ENCODE measurements around the gene FAM241B. TPM values are rescaled to one million over a fixed set of nuclear protein-coding genes. Genes with fewer than 3 reads are reported as not detected.

The FAM241B gene
- total and polyA plus RNA-seq, 2 of the 4 experiments (the other 2 are of a cell fraction), result 0.18 to 1.4 TPM

DNA sequence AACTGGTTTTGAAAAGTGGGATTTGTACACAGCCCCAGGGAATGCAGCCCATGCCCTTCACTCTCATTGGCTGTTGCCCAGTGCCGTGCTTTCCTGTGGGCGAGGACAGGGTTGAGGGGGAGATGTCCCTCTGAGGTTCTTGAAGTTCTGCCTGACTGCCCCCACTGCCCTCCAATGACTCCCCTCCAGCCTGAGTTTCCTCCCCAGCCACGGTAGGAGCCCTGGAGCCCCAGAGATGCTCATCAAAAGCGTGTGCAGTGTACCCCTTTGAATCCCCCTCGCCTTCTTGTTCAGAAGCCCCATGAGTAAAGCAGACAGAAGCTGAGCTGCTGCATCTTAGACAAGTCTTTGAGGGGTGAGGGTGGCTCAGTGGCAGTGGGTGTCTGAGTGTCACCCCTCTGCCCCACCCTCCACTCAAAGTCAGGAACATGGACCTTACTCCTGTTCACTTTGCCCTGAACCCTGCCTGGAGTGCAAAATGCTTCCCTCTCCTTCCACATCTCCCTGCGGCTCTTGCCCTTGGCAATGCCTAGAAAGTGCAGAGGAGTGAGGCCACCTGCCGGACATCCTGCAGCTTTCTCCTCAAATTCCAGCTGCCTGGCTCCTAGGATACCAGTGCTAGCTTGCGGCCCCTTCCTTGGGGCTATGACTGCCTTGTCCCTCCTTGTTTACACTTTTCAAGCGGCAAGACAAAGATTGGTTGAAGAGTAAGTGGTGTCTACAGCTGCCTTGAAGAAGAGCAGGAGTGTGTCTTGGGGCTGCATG, 19.9 kb downstream of the FAM241B start (continued):
- no peak for TF ChIP-seq MXI1 (IDR thresholded peaks at IDR 0.05; ENCODE audit: borderline replicate concordance, low read depth, low read length)

GRCh38 chr10:69650589-69651261, 20.7 kb downstream of the FAM241B start:
- Histone ChIP-seq H2BK20ac (ENCODE audit: low read depth, low read length) (no peak overlapping the region), H3K23ac (ENCODE audit: low read depth, low read length) (no peak overlapping the region), H3K56ac (ENCODE audit: extremely low read depth, insufficient read depth, low read length) (no peak overlapping the region), H3K14ac (replicated peaks; ENCODE audit: low read depth, low read length) (no peak overlapping the region), H3K4ac (ENCODE audit: low read depth, low read length) (no peak overlapping the region), H3K79me1 (ENCODE audit: low read depth in 1 of 2, low read length in 2 of 2) (no peaks in the 10 kb centered on the region), H2BK120ac (ENCODE audit: low read depth, low read length) (no peak overlapping the region), H4K5ac (ENCODE audit: low read depth, low read length) (no peak overlapping the region), H3K18ac (ENCODE audit: low read depth, low read length) (no peak overlapping the region), H3K36me3 (ENCODE audit: control insufficient read depth, insufficient read depth, low read length) (no peaks in the 10 kb centered on the region), H4K20me1 (ENCODE audit: insufficient read depth, low read length) (no peaks in the 10 kb centered on the region), H3K4me2 (ENCODE audit: low read depth, low read length) (no peak overlapping the region), H3K9me3 (ENCODE audit: control insufficient read depth, insufficient read depth, low read length) (peaks cover 5% of the 10 kb centered on the region), H2AFZ (replicated peaks; ENCODE audit: low read length, poor library complexity) (no peak overlapping the region), H3K4me1 (ENCODE audit: control insufficient read depth, insufficient read depth, low read length) (no peaks in the 10 kb centered on the region), H4K8ac (ENCODE audit: low read depth in 2 of 2, low read length in 2 of 2) (no peak overlapping the region), H3K9me1 (ENCODE audit: insufficient read depth, low read length) (no peaks in the 10 kb centered on the region), H2AK9ac (replicated peaks; ENCODE audit: low read depth, low read length, poor library complexity) (no peak overlapping the region), H3K4me3 (ENCODE audit: insufficient read depth, low read depth, low read length) (no peak overlapping the region), H3K27me3 (ENCODE audit: control insufficient read depth, insufficient read depth, low read length) (peaks cover 59% of the 10 kb centered on the region), H4K91ac (ENCODE audit: insufficient read depth, low read depth, low read length) (no peak overlapping the region), H3K27ac (ENCODE audit: insufficient read depth, low read length) (no peak overlapping the region), H2BK5ac (ENCODE audit: low read depth, low read length, poor library complexity, severe bottlenecking) (no peak overlapping the region), H3K9ac (ENCODE audit: low read depth, low read length) (no peak overlapping the region), H2BK15ac (ENCODE audit: low read depth, low read length) (no peak overlapping the region), H2AK5ac (ENCODE audit: low read depth, low read length) (no peak overlapping the region)
- ATAC-seq (ENCODE audit: low read depth) (no peak), DNase-seq (no peak)
- dilution Hi-C loops (cut with HindIII; ENCODE audit: low sequenced_read_pairs, unreplicated experiment), result no loop called here
- ChIA-PET POLR2A (ENCODE audit: unreplicated experiment) (no interaction called here), CTCF (no interaction called here)
- intact Hi-C loops (cut with micrococcal nuclease), result no loop called here
- in situ Hi-C loops (cut with MboI; ENCODE audit: low sequenced_read_pairs), result no loop called here
- BruUV-seq (replicated peaks), result no TSS peak
- 39% methylated on average over 3 of the region's 13 CpGs; no CpG with 5 or more reads in 1 of the 2 experiments for WGBS, 2 experiments (ENCODE audit: extremely low coverage in 2 of 2, insufficient read length in 1 of 2)
- no peak for TF ChIP-seq MXI1 (IDR thresholded peaks at IDR 0.05; ENCODE audit: borderline replicate concordance, low read depth, low read length)
- no peak for TF ChIP-seq CTCF (conservative IDR thresholded peaks at IDR 0.05; ENCODE audit: low read depth, low read length)
- no peak for TF ChIP-seq RAD21 (IDR thresholded peaks at IDR 0.05; ENCODE audit: low read length)
- TF ChIP-seq MAFK (IDR thresholded peaks at IDR 0.05; ENCODE audit: low read depth, low read length), result no peak
- TF ChIP-seq NFE2L2 (IDR thresholded peaks at IDR 0.05; ENCODE audit: low read depth, low read length), result no peak
- TF ChIP-seq RCOR1 (IDR thresholded peaks at IDR 0.05; ENCODE audit: insufficient replicate concordance, low read length), result no peak
- no peak for TF ChIP-seq MAZ (IDR thresholded peaks at IDR 0.05; ENCODE audit: borderline replicate concordance, low read depth, low read length)
- no peak for TF ChIP-seq FOS (IDR thresholded peaks at IDR 0.05; ENCODE audit: low read depth, low read length)
- no peak for TF ChIP-seq RFX5 (IDR thresholded peaks at IDR 0.05; ENCODE audit: low read depth, low read length)

Measured in IMR-90 (cell line).